ENCODE results near the gene LRRC55.

- TF ChIP-seq CTCF (conservative IDR thresholded peaks at IDR 0.05 in 1 of 2, IDR thresholded peaks at IDR 0.05 in 1 of 2; ENCODE audit: extremely low read depth in 1 of 2, insufficient read depth in 1 of 2, low read depth in 1 of 2, low read length in 2 of 2), result no peak
- TF ChIP-seq EZH2 (IDR thresholded peaks at IDR 0.05; ENCODE audit: borderline replicate concordance, low read length), result no peak
Observed at GRCh38 chr11:57155838-57156607, 25.7 kb upstream of the LRRC55 start.

Data from mammary epithelial cell (primary cell).